NCI-H1105 treated with DMSO at 0.1 percent for 48 hours (cell line): ENCODE results near the gene MOCS3.

Source experiments
- DNase-seq: peaks from one replicate; lab custom pipeline; 2025; lab: John Stamatoyannopoulos, UW

Gene MOCS3

GRCh38 chr20:50958615-50959542, at the start of gene MOCS3:
TSS of gene MOCS3 (plus strand) at chr20:50958818. CDS start at chr20:50958843, 25 bp downstream.
- DNase-seq = peak; percentile 95

GRCh38 chr20:50909413-50909812, 49.2 kb upstream of the MOCS3 start:
- no peak for DNase-seq

- no peak for DNase-seq
These were observed 47.6 kb upstream of the MOCS3 start for GRCh38 chr20:50911030-50911429.

GRCh38 chr20:50911716-50912115, 46.9 kb upstream of the MOCS3 start:
- no peak for DNase-seq

GRCh38 chr20:50913690-50914375, 44.8 kb upstream of the MOCS3 start:
- no peak for DNase-seq

GRCh38 chr20:50915424-50915823, 43.2 kb upstream of the MOCS3 start:
- DNase-seq = no peak

- no peak for DNase-seq
These were observed 42.4 kb upstream of the MOCS3 start for GRCh38 chr20:50916257-50916656.

GRCh38 chr20:50916934-50917333, 41.7 kb upstream of the MOCS3 start:
- DNase-seq = no peak

- DNase-seq = no peak
These were observed 40.2 kb upstream of the MOCS3 start for GRCh38 chr20:50918403-50918802.

GRCh38 chr20:50919567-50919966, 39.1 kb upstream of the MOCS3 start:
- no peak for DNase-seq

GRCh38 chr20:50920997-50921396, 37.6 kb upstream of the MOCS3 start:
- no peak for DNase-seq

- no peak for DNase-seq
These were observed 36.7 kb upstream of the MOCS3 start for GRCh38 chr20:50921803-50922501.

GRCh38 chr20:50924261-50924920, 34.2 kb upstream of the MOCS3 start:
- DNase-seq = no peak

GRCh38 chr20:50926530-50926929, 32.1 kb upstream of the MOCS3 start:
- no peak for DNase-seq

- no peak for DNase-seq
These were observed 30.1 kb upstream of the MOCS3 start for GRCh38 chr20:50928469-50928868.

GRCh38 chr20:50929299-50930138, 29.1 kb upstream of the MOCS3 start:
- peak; percentile 85 for DNase-seq

GRCh38 chr20:50930139-50930975, 28.3 kb upstream of the MOCS3 start:
- DNase-seq = no peak

- DNase-seq = no peak
These were observed 27.7 kb upstream of the MOCS3 start for GRCh38 chr20:50930976-50931305.

- DNase-seq = peak; percentile 97
These were observed 27.2 kb upstream of the MOCS3 start, which contains the start of gene ADNP for GRCh38 chr20:50931306-50932015. TSS of gene ADNP (minus strand) at chr20:50931437. CDS start at chr20:50903996, 27,441 bp downstream.
